ENCODE measurements around the gene PXDN.

DNA sequence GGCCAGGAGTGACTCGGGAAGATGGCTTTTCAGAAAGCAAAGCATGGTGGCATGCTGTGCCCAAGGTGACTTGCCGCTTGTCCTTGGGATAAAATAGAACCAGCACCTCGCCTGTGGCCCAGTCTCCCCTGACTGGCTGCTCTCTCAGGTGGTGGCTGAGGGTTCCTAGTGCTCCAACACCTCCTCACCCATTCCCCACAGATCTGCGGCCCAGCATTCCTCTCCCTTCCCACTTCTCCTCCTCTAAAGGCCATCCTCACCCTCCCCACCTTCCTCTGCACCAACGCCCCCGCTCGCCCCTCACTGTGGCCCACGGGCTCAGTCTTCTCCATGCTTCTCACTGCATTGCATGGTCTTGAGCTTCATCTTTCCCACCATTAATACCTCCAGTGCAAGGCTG lies 132.4 kb downstream of the PXDN start:
- no peak for TF ChIP-seq POLR2A (IDR thresholded peaks at IDR 0.05; ENCODE audit: low read length)
- TF ChIP-seq GATA1 (IDR thresholded peaks at IDR 0.05; ENCODE audit: low read depth, low read length), result no peak
